HEK293 (cell line): ENCODE results near the gene DYNC1I1.

Experiments used
- KLF1 ChIP-seq: fragments of 450-650 bp; formaldehyde crosslinking; IDR thresholded peaks from 2 replicates; pipeline ENCODE4 v1.5.1; 2016; ENCODE audit warnings: missing biosample characterization, missing genetic modification characterization
- ZBTB17 ChIP-seq: fragments of 450-650 bp; formaldehyde crosslinking; IDR thresholded peaks from 2 replicates; pipeline ENCODE4 v1.5.1; 2016; ENCODE audit warnings: missing biosample characterization, missing genetic modification characterization
- ZNF23 ChIP-seq: fragments of 450-650 bp; formaldehyde crosslinking; IDR thresholded peaks from 2 replicates; pipeline ENCODE4 v1.5.1; 2016; ENCODE audit warnings: missing biosample characterization, missing genetic modification characterization, borderline replicate concordance
- ZNF623 ChIP-seq: fragments of 450-650 bp; formaldehyde crosslinking; IDR thresholded peaks from 2 replicates; pipeline ENCODE4 v1.5.1; 2016; ENCODE audit warnings: missing biosample characterization, missing genetic modification characterization
- TF ChIP-seq, protein P1 (sequence below): fragments of 450-650 bp; formaldehyde crosslinking; optimal IDR thresholded peaks from 2 replicates; pipeline ENCODE3; 2016; ENCODE audit warnings: missing biosample characterization, mild to moderate bottlenecking, missing genetic modification characterization
- TF ChIP-seq, protein P2 (sequence below): fragments of 450-650 bp; formaldehyde crosslinking; IDR thresholded peaks from 2 replicates; pipeline ENCODE4 v1.5.1; 2016; ENCODE audit warnings: missing biosample characterization, missing genetic modification characterization

DNA sequence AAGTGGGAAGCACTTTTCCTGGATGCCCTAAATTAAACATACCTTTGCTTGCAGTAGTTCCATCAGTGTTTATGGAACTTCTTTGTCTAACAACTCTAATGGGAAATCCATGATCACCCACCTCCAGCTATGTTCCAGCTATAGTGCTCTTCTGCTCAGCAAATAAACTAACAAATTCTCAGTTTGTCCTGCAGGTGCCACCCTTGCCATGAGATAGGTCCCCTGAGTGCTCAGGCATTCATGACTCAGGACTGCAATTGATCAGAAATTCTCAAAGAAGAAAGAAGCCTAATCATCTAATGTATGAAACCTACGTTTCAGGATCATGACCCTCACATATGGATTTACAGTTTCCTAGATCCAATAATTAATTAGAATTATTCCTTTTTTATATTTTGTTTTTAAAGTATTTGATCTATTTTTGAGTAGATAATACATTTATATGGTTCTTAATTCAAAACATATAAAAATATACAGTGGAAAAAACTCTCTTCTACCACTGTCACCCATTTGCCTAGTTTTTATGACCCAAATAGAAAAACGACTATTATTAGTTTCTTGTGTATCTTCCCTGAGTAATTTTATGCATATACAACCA, 48.7 kb upstream of the DYNC1I1 start:
- TF ChIP-seq ZBTB17 (tag by site-specific recombination), result no peak
- TF ChIP-seq, protein P1, sequence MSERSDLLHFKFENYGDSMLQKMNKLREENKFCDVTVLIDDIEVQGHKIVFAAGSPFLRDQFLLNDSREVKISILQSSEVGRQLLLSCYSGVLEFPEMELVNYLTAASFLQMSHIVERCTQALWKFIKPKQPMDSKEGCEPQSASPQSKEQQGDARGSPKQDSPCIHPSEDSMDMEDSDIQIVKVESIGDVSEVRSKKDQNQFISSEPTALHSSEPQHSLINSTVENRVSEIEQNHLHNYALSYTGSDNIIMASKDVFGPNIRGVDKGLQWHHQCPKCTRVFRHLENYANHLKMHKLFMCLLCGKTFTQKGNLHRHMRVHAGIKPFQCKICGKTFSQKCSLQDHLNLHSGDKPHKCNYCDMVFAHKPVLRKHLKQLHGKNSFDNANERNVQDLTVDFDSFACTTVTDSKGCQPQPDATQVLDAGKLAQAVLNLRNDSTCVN, result no peak
- TF ChIP-seq, protein P2, sequence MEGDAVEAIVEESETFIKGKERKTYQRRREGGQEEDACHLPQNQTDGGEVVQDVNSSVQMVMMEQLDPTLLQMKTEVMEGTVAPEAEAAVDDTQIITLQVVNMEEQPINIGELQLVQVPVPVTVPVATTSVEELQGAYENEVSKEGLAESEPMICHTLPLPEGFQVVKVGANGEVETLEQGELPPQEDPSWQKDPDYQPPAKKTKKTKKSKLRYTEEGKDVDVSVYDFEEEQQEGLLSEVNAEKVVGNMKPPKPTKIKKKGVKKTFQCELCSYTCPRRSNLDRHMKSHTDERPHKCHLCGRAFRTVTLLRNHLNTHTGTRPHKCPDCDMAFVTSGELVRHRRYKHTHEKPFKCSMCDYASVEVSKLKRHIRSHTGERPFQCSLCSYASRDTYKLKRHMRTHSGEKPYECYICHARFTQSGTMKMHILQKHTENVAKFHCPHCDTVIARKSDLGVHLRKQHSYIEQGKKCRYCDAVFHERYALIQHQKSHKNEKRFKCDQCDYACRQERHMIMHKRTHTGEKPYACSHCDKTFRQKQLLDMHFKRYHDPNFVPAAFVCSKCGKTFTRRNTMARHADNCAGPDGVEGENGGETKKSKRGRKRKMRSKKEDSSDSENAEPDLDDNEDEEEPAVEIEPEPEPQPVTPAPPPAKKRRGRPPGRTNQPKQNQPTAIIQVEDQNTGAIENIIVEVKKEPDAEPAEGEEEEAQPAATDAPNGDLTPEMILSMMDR (tag by site-specific recombination), result peak; percentile 68
- TF ChIP-seq KLF1, result no peak
- no peak for TF ChIP-seq ZNF23 (tag by site-specific recombination)
- TF ChIP-seq ZNF623 (tag by site-specific recombination), result no peak
